HG03095 (cell line): ENCODE data around the gene MAD2L2.

Experiments
- ATAC-seq: cut with Tn5 transposase; IDR thresholded peaks from one replicate; pipeline ENCODE4 v1.9.1; 2021; ENCODE audit warnings: moderate library complexity; ENCODE audit not compliant: unreplicated experiment

Gene MAD2L2

DNA sequence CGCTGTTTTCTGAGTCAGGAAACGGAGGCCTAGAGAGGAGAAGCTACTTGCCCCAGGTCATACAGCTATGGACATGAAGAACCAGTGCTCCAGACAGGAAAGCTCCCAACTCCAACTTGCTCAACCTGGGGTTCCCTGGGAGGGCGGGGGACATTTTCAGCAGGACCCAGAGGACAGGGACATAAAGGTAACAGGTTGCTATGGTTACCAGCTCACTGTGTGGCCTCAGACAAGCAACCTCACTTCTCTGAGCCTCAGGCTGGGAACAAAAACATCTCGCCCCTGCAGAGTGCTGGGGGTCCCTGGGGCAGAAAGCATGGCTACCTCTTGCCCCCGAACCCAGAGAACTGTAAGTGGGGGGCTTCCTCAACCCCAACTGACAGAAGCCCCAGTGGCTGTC lies 42.8 kb downstream of the MAD2L2 start:
- no peak for ATAC-seq

DNA sequence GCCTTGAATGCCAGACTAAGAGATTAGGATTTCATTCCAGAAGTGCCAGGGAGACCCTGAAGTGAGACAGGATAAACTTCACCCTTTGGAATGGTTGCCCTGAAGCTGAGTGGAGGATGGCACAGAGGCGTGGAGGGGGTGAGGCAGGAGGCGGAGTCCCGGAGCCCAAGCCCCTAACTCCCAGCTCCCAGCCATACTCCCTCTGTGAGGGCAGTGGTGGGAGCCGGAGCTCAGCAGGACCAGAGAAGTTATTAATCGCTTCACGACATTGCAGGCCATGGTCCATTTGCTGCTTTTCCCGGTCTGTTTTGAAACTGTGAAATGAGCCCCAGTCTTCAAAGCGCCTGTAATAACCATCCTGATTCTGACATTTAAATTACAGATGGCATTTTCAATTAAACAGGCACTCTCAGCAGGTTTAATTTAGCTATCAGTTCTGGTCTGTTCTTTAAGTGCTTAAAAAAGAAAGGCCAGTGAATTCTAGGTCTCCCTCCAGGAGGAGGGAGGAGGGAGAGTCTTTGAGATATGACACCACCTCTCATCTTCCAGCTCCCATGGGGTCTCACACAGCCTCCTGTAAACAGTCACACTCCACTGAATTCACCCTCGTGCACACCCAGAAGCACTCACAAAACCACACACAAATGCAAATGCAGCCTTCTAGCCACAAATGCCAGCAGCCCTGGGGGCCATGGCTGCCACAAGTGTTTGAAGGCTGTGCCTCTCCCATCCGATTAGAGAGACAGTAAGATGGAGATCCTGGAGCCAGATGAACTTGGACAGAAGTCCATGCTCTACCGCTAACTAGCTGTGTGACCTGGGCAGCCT lies 46.4 kb downstream of the MAD2L2 start:
- no peak for ATAC-seq

DNA sequence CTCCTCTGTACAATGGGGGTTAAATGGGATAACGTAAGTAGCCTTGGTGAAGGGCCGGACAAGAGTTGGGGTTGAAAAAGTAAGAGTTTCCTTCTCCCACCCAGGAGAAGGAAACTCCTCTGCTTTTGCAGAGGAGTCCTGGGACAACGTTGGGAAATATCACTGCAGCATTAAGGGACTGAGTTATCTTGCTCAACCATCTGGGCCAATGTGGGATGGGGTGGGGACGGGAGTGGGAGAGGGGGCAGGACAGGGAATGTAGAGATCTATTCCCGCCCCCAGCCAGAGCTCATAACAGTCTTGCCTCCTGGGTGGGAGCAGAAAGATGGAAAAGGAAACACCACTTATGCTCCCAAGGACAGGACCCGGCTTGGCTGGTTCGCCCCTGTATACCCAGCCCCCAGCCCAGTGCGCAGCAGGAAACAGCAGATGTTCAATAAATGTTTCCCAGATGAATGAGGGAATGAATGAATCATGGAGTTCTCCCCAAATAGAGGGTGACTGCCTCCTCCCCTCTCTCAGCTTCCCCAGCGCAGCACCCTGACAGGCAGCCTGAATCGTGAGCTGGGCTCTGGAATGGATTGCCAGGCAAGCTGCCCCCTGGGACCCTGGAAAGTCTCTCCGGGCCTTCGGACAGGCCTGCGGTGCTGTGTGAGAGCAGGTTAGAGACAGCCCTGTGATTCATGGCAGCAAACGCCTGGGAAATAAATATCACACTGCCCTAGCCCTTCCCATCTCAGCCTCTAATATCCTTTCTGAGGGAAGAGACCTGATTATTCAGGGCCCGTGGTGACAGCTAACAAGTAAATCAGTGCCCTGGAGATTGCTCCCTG lies 51.5 kb downstream of the MAD2L2 start:
- ATAC-seq = no peak

DNA sequence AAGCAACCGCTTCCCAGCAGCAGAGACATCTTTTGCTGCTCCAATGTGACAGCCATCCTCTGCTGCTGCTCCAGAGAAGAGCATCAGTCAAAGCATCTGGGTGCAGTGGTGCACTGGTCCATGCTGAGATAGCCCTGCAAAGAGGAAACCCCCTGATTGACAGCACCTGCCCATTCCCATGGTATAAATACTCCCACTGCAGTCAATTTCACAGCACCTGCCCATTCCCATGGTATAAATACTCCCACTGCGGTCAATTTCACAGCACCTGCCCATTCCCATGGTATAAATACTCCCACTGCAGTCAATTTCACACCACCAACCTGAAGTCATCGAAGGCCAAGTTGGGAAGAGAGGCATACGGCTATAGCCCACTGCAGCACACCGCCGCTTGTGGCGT lies 52.2 kb downstream of the MAD2L2 start:
- ATAC-seq = no peak

DNA sequence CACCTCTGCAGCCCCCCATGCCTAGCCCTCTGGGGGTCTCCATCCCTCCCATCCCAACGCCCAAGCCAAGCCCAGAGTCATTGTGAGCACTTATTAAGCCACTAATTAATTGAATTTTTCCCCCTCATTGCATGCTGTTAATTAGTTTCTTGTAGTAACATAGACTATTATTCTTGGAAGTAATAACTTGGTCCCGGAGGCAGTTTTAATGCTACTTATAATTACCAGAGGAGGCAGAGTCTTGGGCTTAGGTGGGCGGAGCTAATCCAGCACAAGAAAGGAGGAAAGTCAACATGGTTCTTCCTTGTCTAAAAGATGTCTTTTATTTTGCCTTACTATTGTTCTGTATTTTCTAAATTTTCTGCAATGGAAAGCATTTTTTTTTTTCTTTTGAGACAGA lies 54.4 kb downstream of the MAD2L2 start:
- ATAC-seq = no peak
